Measurements from ENCODE around the gene ZNF770. TPM values are rescaled to one million over a fixed set of nuclear protein-coding genes. Genes with fewer than 3 reads are reported as not detected.

The ZNF770 gene
- total and polyA plus RNA-seq, 9 of the 15 experiments (the other 6 are each of a cell fraction or from before 2014, with no cell fraction given) = 3.4 to 50.8 (median 40.3) TPM

- TF ChIP-seq MXI1 (IDR thresholded peaks at IDR 0.05; ENCODE audit: low read depth, low read length) (peak; percentile 77), RCOR1 (IDR thresholded peaks at IDR 0.05; ENCODE audit: borderline replicate concordance in 1 of 2, low read depth in 2 of 2, low read length in 2 of 2) (0 out of 4 replicates have a peak, but pooled peaks of 1 of the 2 experiments have one; percentile 27)
Measured at GRCh38 chr15:34986771-34987480, 1.2 kb downstream of the ZNF770 start (continued).

GRCh38 chr15:34986326-34986725 lies 1.8 kb downstream of the ZNF770 start:
- intact Hi-C loops (cut with micrococcal nuclease) = loop anchor here (5.0 to 10.0 kb wide), 3 partner anchors 78 to 561 kb away; partner anchors contain the start of gene DPH6
- DNase-seq (ENCODE audit: extremely low read depth in 1 of 4, low spot score in 3 of 4) = no peak
- H3K9me3 ChIP-seq (replicated peaks; ENCODE audit: control insufficient read depth, insufficient read depth, low read depth, low read length) = no peaks in the 10 kb centered on the region
- peaks cover 56% of the 10 kb centered on the region for H3K36me3 ChIP-seq (ENCODE audit: control insufficient read depth, insufficient read depth, low read length)
- H3K27ac ChIP-seq (ENCODE audit: extremely low read depth, low read depth, low read length) = peak overlapping the region; percentile 95
- H2AFZ ChIP-seq (ENCODE audit: low read depth, low read length) = no peak overlapping the region
- H3K9ac ChIP-seq (ENCODE audit: insufficient read depth in 1 of 2, low read depth in 2 of 2, low read length in 2 of 2) = peak overlapping the region; percentile 70 to 96; a peak in 3 of 4 replicates
- peak; percentile 64 for FAIRE-seq
- no peaks in the 10 kb centered on the region for H3K27me3 ChIP-seq (ENCODE audit: control insufficient read depth in 2 of 2, insufficient read depth in 2 of 2, low read length in 2 of 2)
- ChIA-PET POLR2A (interaction anchor here (1.0 to 2.3 kb wide), 7 partner anchors 10 to 33 kb away, joined by 3 to 16 read pairs (median 4); partner anchors contain the start of gene AQR), CTCF (ENCODE audit: low intra/inter-chr PET ratio) (no interaction called here)
- peak overlapping the region; percentile 77 for H3K4me3 ChIP-seq
- peaks cover 0 to 6% of the 10 kb centered on the region in 2 experiments; a peak in 4 of 5 replicates for H3K4me1 ChIP-seq (replicated peaks in 1 of 2; ENCODE audit: control insufficient read depth in 2 of 2, insufficient read depth in 2 of 2, low read length in 2 of 2)
- H3K9me1 ChIP-seq (ENCODE audit: control insufficient read depth, insufficient read depth, low read length) = no peaks in the 10 kb centered on the region
- BruUV-seq (replicated peaks) = no TSS peak
- 18% methylated on average over 1 of the region's 1 CpG for WGBS (ENCODE audit: insufficient coverage, low coverage, missing lambda C conversion rate)
- H3K4me2 ChIP-seq (ENCODE audit: insufficient read depth, low read length) = peak overlapping the region; percentile 90
- H4K20me1 ChIP-seq (replicated peaks; ENCODE audit: control insufficient read depth, insufficient read depth, low read length) = peaks cover 9% of the 10 kb centered on the region; the same call in 1 of the 2 replicates
- in situ Hi-C loops (cut with MboI) = no loop called here
- no peak for ATAC-seq
- H3K79me2 ChIP-seq (ENCODE audit: control insufficient read depth, insufficient read depth, low read length) = peaks cover 57% of the 10 kb centered on the region
- TF ChIP-seq ZNF277 (CRISPR knock-in tag; IDR thresholded peaks at IDR 0.05; ENCODE audit: borderline replicate concordance) (no peak), CHD1 (IDR thresholded peaks at IDR 0.05; ENCODE audit: low read length) (no peak), HLTF (IDR thresholded peaks at IDR 0.05) (no peak), ELK1 (CRISPR knock-in tag; IDR thresholded peaks at IDR 0.05) (no peak), POLR3G (IDR thresholded peaks at IDR 0.05; ENCODE audit: extremely low read depth, insufficient read length, insufficient replicate concordance) (no peak), HMG20A (CRISPR knock-in tag; conservative IDR thresholded peaks at IDR 0.05) (no peak), RFX1 (IDR thresholded peaks at IDR 0.05) (no peak)
- TF ChIP-seq, protein P1, sequence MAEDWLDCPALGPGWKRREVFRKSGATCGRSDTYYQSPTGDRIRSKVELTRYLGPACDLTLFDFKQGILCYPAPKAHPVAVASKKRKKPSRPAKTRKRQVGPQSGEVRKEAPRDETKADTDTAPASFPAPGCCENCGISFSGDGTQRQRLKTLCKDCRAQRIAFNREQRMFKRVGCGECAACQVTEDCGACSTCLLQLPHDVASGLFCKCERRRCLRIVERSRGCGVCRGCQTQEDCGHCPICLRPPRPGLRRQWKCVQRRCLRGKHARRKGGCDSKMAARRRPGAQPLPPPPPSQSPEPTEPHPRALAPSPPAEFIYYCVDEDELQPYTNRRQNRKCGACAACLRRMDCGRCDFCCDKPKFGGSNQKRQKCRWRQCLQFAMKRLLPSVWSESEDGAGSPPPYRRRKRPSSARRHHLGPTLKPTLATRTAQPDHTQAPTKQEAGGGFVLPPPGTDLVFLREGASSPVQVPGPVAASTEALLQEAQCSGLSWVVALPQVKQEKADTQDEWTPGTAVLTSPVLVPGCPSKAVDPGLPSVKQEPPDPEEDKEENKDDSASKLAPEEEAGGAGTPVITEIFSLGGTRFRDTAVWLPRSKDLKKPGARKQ (CRISPR knock-in tag; IDR thresholded peaks at IDR 0.05) = no peak
- TF ChIP-seq, protein P2, sequence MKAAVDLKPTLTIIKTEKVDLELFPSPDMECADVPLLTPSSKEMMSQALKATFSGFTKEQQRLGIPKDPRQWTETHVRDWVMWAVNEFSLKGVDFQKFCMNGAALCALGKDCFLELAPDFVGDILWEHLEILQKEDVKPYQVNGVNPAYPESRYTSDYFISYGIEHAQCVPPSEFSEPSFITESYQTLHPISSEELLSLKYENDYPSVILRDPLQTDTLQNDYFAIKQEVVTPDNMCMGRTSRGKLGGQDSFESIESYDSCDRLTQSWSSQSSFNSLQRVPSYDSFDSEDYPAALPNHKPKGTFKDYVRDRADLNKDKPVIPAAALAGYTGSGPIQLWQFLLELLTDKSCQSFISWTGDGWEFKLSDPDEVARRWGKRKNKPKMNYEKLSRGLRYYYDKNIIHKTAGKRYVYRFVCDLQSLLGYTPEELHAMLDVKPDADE (conservative IDR thresholded peaks at IDR 0.05; ENCODE audit: control insufficient read depth, low read depth, low read length) = no peak
- TF ChIP-seq, protein P3, sequence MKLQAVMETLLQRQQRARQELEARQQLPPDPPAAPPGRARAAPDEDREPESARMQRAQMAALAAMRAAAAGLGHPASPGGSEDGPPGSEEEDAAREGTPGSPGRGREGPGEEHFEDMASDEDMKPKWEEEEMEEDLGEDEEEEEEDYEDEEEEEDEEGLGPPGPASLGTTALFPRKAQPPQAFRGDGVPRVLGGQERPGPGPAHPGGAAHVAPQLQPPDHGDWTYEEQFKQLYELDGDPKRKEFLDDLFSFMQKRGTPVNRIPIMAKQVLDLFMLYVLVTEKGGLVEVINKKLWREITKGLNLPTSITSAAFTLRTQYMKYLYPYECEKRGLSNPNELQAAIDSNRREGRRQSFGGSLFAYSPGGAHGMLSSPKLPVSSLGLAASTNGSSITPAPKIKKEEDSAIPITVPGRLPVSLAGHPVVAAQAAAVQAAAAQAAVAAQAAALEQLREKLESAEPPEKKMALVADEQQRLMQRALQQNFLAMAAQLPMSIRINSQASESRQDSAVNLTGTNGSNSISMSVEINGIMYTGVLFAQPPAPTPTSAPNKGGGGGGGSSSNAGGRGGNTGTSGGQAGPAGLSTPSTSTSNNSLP (IDR thresholded peaks at IDR 0.05; ENCODE audit: borderline replicate concordance, low read depth, low read length) = no peak

Data from K562 (cell line).